HK-2 (cell line): Measurements from ENCODE around the gene SLC25A12.
"Not testable (repeated sequence)": the region's sequence is repeated elsewhere in the genome, so short reads cannot be mapped to it uniquely, and the experiment has no call there.

Experiments used
- DNase-seq: peaks from one replicate; pipeline ENCODE4 v3.0.0-alpha.2; 2018; ENCODE audit not compliant: unreplicated experiment

Gene SLC25A12

GRCh38 chr2:171830039-171830438 is 64.0 kb downstream of the SLC25A12 start:
- DNase-seq, result no peak

GRCh38 chr2:171824086-171824485 is 70.0 kb downstream of the SLC25A12 start:
- no peak for DNase-seq

GRCh38 chr2:171822525-171823322 is 71.3 kb downstream of the SLC25A12 start:
- no peak for DNase-seq

GRCh38 chr2:171819453-171819852 is 74.6 kb downstream of the SLC25A12 start:
- DNase-seq, result no peak

- DNase-seq, result no peak
Observed at GRCh38 chr2:171814883-171815282, 79.2 kb downstream of the SLC25A12 start.

GRCh38 chr2:171814174-171814573 is 79.9 kb downstream of the SLC25A12 start:
- no peak for DNase-seq

GRCh38 chr2:171813729-171814128 is 80.3 kb downstream of the SLC25A12 start:
- DNase-seq, result no peak

- no peak for DNase-seq
Observed at GRCh38 chr2:171813126-171813525, 80.9 kb downstream of the SLC25A12 start.

- no peak for DNase-seq
Observed at GRCh38 chr2:171811245-171811628, 82.8 kb downstream of the SLC25A12 start.

- no peak for DNase-seq
Observed at GRCh38 chr2:171810422-171811244, 83.4 kb downstream of the SLC25A12 start.

- not testable (repeated sequence) for DNase-seq
Observed at GRCh38 chr2:171808885-171809284, 85.2 kb downstream of the SLC25A12 start.

GRCh38 chr2:171807831-171808393 is 86.1 kb downstream of the SLC25A12 start:
- DNase-seq, result no peak

- no peak for DNase-seq
Observed at GRCh38 chr2:171807119-171807518, 86.9 kb downstream of the SLC25A12 start.

- no peak for DNase-seq
Observed at GRCh38 chr2:171804456-171804855, 89.6 kb downstream of the SLC25A12 start.

GRCh38 chr2:171803757-171804156 is 90.3 kb downstream of the SLC25A12 start:
- DNase-seq, result no peak

GRCh38 chr2:171800639-171801038 is 93.4 kb downstream of the SLC25A12 start:
- no peak for DNase-seq

- no peak for DNase-seq
Observed at GRCh38 chr2:171798156-171798820, 95.8 kb downstream of the SLC25A12 start.

GRCh38 chr2:171794918-171795317 is 99.1 kb downstream of the SLC25A12 start:
- DNase-seq, result no peak

- no peak for DNase-seq
Observed at GRCh38 chr2:171793691-171794678, 100.1 kb downstream of the SLC25A12 start.

- DNase-seq, result no peak
Observed at GRCh38 chr2:171792886-171793580, 101.0 kb downstream of the SLC25A12 start.
